ENCODE measurements around the gene ABCB6.

ABCB6 gene

GRCh38 chr2:219254590-219255201, 35.9 kb upstream of the ABCB6 start:
- peak overlapping the region; percentile 37 for H3K4me3 ChIP-seq (ENCODE audit: low read depth, low read length)
- no peak for TF ChIP-seq CTCF (IDR thresholded peaks at IDR 0.05; ENCODE audit: low read depth, low read length, missing control alignments)
- no peak for DNase-seq (ENCODE audit: low read depth)
- in situ Hi-C loops (cut with HindIII; ENCODE audit: low sequenced_read_pairs) = no loop called here

GRCh38 chr2:219253753-219254589, 35.2 kb upstream of the ABCB6 start, which contains the start of gene TUBA4A:
Gene TUBA4A, minus strand, starts transcription at chr2:219253918. Its CDS starts 60 bp downstream, at chr2:219253858.
- no peak for TF ChIP-seq CTCF (IDR thresholded peaks at IDR 0.05; ENCODE audit: low read depth, low read length, missing control alignments)
- DNase-seq (ENCODE audit: low read depth) = no peak
- in situ Hi-C loops (cut with HindIII; ENCODE audit: low sequenced_read_pairs) = no loop called here

GRCh38 chr2:219252900-219253752, 34.4 kb upstream of the ABCB6 start, which contains the start of gene TUBA4B:
Gene TUBA4B, plus strand, starts transcription at chr2:219253243. Its CDS starts 165 bp downstream, at chr2:219253408.
- in situ Hi-C loops (cut with HindIII; ENCODE audit: low sequenced_read_pairs) = no loop called here
- H3K4me3 ChIP-seq (ENCODE audit: low read depth, low read length) = peak within 1 kb of the TSS; percentile 37
- DNase-seq (ENCODE audit: low read depth) = no peak
- no peak for TF ChIP-seq CTCF (IDR thresholded peaks at IDR 0.05; ENCODE audit: low read depth, low read length, missing control alignments)

More at GRCh38 chr2:219253753-219254589, 35.2 kb upstream of the ABCB6 start, which contains the start of gene TUBA4A:
- H3K4me3 ChIP-seq (ENCODE audit: low read depth, low read length) = peak within 1 kb of the TSS; percentile 37

GRCh38 chr2:219252570-219252899, 33.8 kb upstream of the ABCB6 start:
- no peak for TF ChIP-seq CTCF (IDR thresholded peaks at IDR 0.05; ENCODE audit: low read depth, low read length, missing control alignments)
- peak overlapping the region; percentile 37 for H3K4me3 ChIP-seq (ENCODE audit: low read depth, low read length)
- in situ Hi-C loops (cut with HindIII; ENCODE audit: low sequenced_read_pairs) = no loop called here
- DNase-seq (ENCODE audit: low read depth) = no peak

GRCh38 chr2:219252084-219252483, 33.3 kb upstream of the ABCB6 start:
- no peak for DNase-seq (ENCODE audit: low read depth)
- H3K4me3 ChIP-seq (ENCODE audit: low read depth, low read length) = no peak overlapping the region
- TF ChIP-seq CTCF (IDR thresholded peaks at IDR 0.05; ENCODE audit: low read depth, low read length, missing control alignments) = no peak
- in situ Hi-C loops (cut with HindIII; ENCODE audit: low sequenced_read_pairs) = no loop called here

GRCh38 chr2:219251656-219252055, 32.9 kb upstream of the ABCB6 start:
- TF ChIP-seq CTCF (IDR thresholded peaks at IDR 0.05; ENCODE audit: low read depth, low read length, missing control alignments) = no peak
- in situ Hi-C loops (cut with HindIII; ENCODE audit: low sequenced_read_pairs) = no loop called here
- H3K4me3 ChIP-seq (ENCODE audit: low read depth, low read length) = no peak overlapping the region
- no peak for DNase-seq (ENCODE audit: low read depth)

Measured in astrocyte of the cerebellum (primary cell).